Measurements from ENCODE around the gene HLA-B.
"Not testable (repeated sequence)": the region's sequence is repeated elsewhere in the genome, so short reads cannot be mapped to it uniquely, and the experiment has no call there.

- TF ChIP-seq CTCF (IDR thresholded peaks at IDR 0.05; ENCODE audit: low read depth, low read length, missing input control); GABPA (IDR thresholded peaks at IDR 0.05 in 1 of 2, conservative IDR thresholded peaks at IDR 0.05 in 1 of 2); ZBTB33 (IDR thresholded peaks at IDR 0.05); SP1 (IDR thresholded peaks at IDR 0.05): not testable (repeated sequence)
Measured at GRCh38 chr6:31389802-31390132, 32.8 kb upstream of the HLA-B start.

All from liver (tissue), 3 donors.